RKO (cell line): ENCODE results near the gene EPHB1.

Source experiments
- DNase-seq: peaks from one replicate; pipeline ENCODE4 v3.0.0-alpha.2; 2016; ENCODE audit warnings: low spot score

Gene EPHB1

GRCh38 chr3:134883697-134884385 is 88.8 kb downstream of the EPHB1 start:
- DNase-seq, result no peak

GRCh38 chr3:134885877-134886621 is 91.0 kb downstream of the EPHB1 start:
- DNase-seq, result no peak

DNA sequence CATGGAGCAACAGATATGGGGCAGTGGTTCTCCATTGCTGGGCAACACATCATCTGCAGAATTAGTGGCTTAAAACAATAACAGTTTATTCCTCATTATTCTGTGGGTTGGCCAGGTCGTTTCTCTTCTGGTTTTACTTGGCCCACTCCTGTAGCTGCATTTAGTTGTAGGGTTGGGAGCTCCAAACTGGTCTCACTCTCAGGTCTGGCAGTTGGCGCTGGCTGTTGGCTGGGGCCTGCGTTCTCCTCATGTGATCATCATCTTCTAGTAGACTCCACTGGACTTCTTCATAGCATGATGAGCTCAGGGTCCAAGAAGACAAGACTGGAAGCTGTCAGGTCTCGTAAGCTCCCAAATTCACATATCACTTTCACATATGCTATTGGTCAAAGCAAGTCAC is 91.9 kb downstream of the EPHB1 start:
- no peak for DNase-seq

DNA sequence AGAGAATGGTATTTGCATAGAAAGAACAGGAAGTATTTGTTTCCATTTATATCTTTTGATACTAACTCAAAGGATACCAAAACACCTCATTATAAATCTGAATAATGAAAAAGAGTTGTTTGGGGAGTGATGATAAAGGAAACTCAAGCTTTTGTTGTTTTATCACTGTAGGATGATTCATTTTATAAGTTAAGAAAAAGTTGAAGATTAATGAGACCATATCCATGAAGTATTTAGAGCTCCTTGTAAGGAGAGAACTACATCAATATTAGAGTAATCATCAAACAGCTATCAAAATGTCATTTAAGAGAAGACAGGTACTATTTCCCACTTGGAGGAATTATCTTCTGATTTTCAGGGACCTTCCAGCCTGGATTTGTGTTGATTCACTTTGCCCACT is 92.5 kb downstream of the EPHB1 start:
- no peak for DNase-seq

DNA sequence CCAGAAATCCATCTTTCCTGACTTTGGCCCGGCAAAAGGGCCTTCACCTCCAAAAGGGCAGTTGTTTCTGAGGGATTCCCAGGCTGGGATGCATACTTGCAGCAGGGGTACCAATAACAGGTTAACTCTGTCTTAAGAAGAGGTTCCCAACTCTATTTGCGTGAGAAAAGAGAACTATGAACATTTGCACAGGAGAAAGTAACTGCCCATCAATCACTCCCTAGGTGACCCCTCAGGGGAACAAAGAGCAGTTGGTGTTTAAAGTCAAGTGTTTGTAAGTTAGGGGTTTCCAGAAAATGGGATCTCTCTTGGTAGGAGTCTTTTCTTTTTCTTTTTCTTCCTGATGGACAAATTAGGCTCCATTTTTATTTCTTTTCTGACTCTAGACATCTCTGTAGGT is 97.3 kb downstream of the EPHB1 start:
- no peak for DNase-seq

DNA sequence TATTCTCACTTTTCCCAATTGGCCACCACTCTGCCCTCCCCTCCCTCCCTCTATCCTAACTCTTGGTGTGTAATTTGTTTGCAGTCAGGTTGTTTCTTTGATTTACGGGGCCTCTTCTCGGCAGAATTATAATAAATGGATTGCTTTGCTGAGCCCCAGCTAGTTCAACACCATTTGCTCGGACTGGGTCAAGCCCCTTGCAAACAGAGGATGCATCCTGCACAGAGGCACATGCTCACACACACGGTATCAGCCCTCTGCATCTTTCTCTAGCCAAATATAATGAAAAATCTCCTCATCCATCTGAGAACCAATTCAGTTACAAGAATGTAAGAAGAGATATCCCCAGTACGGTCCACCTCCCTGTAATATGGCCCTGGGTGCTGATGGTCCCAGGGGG is 97.7 kb downstream of the EPHB1 start:
- DNase-seq, result no peak

DNA sequence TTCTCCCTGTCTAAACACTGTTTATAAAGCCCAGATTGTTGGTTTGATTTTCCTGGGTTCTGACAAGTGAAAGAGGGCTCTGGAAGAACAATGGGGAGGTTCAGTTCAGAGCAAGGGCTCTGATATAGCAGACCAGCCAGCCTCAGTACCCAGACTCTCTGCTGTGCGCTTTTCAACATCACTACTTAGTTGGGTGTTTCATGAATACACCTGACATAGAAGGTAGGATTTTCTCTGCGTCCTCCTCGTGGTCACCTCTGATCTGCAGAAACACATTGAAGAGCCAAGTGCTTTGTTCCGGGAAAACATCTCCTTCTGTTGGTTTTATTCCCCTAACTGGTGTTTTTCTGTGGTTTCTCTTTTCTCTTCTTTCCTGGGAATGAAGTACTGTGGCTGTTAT is 99.5 kb downstream of the EPHB1 start:
- DNase-seq, result no peak

GRCh38 chr3:134895181-134895580 is 100.1 kb downstream of the EPHB1 start:
- no peak for DNase-seq

DNA sequence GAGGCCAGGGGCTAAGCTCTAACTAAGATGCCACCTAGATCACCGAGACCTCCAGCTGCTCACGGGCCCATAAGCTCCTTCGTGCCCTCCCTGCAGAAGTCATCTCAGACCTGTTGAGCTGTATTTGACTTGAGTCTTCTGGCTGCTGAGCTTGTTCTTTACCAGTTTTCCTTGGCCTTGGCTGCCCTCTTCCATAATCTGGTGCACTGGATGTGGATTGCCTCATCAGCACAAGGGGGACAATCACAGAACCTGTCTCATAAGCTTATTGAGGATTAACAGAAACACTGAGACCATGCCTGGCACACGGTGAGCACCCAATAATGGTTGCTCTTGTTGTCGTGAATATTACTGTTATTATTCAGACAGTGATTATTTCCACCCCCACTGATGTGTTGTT is 101.1 kb downstream of the EPHB1 start:
- no peak for DNase-seq

GRCh38 chr3:134896696-134897095 is 101.6 kb downstream of the EPHB1 start:
- no peak for DNase-seq

GRCh38 chr3:134897391-134898141 is 102.5 kb downstream of the EPHB1 start:
- DNase-seq, result no peak

GRCh38 chr3:134898181-134898754 is 103.2 kb downstream of the EPHB1 start:
- DNase-seq, result no peak

- no peak for DNase-seq
Measured at GRCh38 chr3:134899786-134900185, 104.7 kb downstream of the EPHB1 start.

GRCh38 chr3:134900482-134900881 is 105.4 kb downstream of the EPHB1 start:
- DNase-seq, result no peak

DNA sequence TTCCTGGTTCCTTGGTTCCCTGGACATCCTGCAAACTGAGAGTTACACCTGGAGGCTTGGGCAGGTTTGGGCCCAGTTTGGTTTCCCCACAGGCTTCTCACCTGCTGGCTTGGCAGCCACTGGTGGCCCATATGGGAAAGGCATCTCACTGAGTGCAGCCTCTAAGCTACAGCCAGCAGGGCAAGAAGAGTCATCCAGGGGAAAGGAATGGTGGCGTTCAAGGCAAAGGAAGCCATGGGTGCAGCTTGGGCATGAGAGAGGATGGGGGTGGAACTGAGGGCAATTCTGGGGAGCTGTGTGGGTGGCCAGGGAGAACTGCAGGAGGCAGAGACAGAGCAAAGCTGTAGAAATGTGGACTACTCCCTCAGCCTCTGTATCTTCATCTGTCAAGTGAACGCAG is 106.4 kb downstream of the EPHB1 start:
- no peak for DNase-seq

DNA sequence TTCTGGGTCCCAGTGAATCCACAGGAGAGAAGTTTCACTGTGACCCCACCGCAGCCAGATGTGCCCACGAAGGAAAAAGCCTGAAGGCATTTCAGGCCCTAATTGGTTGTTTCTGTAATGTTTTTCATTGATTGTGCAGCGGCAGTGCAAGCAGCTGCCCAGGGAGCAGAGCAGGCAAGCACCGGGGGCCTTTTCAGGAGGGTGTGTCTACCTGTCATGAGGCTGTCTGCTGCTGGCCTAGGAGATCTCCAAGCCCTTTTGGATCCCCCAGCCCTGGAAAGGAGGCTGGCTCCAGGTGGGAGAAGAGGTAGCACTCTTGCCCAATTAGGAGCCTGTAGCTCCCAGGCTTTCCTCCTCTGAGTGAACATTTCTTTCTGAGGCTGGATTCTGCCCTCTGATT is 108.8 kb downstream of the EPHB1 start:
- DNase-seq, result no peak

DNA sequence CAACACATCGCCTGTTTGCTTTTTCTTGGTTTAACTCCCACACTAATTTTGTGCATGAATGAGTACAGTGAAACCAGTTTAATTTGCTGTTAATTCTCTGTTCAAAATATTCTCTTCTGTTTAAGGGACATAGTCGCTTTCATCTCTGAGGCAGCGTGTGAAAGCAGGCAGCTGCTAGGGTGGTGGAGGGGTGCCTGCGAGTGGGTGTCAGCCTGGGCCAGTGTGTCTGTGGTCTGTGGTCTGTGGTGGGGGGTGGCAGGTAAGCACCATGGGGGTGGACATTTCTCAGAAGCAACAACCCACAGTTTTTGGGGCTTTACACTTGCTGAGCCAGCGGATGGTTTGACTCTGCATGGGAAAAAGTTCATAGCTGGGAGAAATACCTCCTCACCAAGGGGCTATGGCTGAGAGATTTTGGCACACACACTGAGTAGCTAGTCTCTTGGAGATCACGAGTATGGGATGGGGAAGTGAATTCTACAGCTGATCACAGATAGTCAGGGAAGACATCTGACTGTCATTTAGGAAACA is 109.2 kb downstream of the EPHB1 start:
- no peak for DNase-seq

DNA sequence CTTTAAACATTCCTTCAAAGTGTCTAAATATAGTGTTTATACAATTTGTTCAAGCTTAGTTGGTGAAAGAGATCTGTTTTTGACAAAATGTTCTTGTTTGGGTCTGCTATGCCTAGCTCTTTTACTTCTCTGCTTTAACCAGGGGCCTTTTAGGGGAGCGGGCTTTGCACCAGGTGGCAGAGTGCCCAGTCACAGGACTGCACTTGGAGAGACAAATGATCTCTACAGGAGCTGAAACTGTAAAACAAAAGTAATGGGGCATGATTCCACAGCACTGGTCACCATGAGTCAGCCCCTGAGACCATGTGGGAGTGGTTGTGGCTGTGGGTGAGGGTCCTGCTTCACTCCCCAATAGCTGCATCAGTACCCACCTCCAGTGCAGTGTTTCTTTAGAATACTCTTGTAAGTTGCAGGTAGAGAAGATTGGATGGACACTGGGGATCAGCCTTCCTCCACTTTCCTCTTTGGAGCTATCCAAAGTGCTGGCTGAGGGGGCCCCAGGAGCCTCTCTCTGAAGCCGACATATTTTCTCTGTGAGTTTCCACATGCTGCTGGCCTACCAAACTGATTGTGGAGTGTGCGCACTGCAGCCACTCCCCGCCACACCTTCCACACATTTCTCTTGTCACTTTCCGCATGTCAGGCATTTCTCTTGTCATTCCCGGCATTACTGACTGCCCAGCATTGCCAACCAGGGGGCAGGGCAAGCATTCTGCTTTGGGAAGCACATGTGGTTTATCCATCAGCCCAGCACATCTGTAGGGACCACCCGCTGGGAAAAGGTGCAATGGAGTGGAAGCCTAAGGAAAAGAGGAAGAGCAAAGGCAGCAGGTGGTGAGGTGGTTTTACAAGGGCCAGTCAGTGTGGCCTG is 110.0 kb downstream of the EPHB1 start:
- no peak for DNase-seq

DNA sequence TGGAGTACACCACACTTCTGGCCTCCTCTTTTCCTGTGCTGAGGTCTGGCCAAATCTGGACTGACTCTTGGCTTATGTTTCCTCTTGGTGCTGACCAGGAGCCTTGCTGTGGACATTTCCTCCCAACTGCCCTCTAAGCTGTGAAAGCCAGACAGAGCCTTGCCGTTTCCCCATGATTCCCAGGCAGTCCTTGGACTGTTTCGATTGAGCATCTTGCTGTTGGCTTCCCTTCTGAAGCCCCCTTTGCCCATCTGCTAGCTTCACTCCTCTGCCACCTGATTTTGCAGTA is 110.5 kb downstream of the EPHB1 start:
- no peak for DNase-seq

- no peak for DNase-seq
Measured at GRCh38 chr3:134908271-134908670, 113.2 kb downstream of the EPHB1 start.

DNA sequence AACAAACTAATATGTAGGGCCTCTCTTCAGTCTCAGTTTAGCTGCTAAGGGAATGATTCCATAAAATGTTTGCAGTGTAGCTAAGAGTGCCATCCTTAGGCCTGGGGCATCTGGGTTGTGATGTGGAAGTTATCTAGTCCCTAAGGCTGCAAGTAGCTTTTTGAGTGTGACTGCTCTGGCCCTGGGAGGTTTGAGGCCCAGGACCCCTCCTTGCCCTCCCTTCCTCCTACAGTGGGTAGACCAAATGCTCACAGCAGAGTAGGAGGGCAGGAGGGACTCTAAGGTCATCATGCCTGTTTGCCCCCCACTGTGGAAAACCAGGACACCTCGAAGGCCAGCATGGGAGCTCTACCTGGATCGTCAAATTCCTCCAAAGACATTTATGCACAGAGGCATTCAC is 115.0 kb downstream of the EPHB1 start:
- DNase-seq, result no peak
